ENCODE measurements around the gene ATP10A.

Gene ATP10A

DNA sequence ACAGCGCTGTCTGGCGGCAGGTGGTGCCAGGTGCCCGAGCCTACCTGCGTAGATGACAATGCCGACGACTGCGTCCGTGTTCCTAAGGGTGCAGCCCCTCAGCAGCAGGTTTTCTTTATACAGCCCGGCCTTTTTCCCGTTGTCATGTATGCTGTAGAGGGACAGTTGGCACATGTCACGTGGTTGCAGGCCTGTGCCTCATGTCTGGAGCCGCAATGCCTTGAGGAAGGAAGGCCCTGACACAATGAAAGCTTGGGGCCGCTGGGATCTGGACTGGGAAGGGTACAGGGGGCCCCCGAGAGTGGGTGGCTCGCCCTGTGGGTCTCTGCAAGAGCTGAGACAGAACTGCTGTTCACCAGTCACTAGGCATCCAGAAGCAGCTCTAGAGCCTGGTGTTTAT lies 136.0 kb downstream of the ATP10A start:
- FAIRE-seq (no peak), DNase-seq (ENCODE audit: low spot score) (no peak)

- DNase-seq (ENCODE audit: low spot score) (no peak), FAIRE-seq (no peak)
These were observed 137.4 kb downstream of the ATP10A start for GRCh38 chr15:25725758-25726157.

DNA sequence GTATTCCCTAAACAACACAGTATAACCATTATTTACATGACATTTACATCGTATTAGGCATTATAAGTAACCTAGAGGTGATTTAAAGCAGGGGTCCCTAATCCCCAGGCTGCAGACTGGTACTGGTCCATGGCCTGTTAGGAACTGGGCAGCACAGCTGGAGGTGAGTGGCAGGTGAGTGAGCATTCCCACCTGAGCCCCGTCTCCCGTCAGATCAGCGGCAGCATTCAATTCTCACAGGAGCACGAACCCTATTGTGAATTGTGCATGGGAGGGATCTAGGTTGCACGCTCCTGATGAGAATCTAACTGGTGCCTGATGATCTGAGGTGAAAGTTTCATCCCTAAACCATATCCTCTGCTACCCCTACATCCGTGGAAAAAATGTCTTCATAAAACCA lies 138.2 kb downstream of the ATP10A start:
- DNase-seq (ENCODE audit: low spot score), result no peak
- FAIRE-seq, result no peak

GRCh38 chr15:25721605-25721955 lies 141.5 kb downstream of the ATP10A start:
- no peak for DNase-seq (ENCODE audit: low spot score)
- no peak for FAIRE-seq

GRCh38 chr15:25719101-25719985 lies 143.8 kb downstream of the ATP10A start:
- FAIRE-seq, result no peak

DNA sequence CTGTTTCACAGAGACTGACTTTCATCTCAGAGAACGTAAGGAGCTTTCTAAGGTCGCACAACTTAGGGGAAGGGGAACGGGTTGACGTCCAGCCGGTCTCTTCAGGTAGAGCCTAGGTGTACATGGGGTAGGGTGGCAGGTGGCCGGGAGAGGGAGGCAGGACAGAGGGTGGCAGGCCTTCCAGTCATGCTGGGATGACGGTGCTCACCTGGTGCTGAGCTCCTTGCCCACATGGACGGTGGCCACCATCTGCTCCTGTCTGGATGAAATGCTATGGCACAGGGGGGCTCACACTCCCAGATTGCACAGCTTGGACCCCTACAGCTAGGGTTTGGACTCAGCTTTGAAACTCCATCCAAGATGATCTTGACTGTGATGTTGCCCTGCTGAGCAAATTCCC lies 144.5 kb downstream of the ATP10A start:
- FAIRE-seq (no peak), DNase-seq (ENCODE audit: low spot score) (no peak)

More at GRCh38 chr15:25719101-25719985, 143.8 kb downstream of the ATP10A start:
- DNase-seq (ENCODE audit: low spot score), result no peak

DNA sequence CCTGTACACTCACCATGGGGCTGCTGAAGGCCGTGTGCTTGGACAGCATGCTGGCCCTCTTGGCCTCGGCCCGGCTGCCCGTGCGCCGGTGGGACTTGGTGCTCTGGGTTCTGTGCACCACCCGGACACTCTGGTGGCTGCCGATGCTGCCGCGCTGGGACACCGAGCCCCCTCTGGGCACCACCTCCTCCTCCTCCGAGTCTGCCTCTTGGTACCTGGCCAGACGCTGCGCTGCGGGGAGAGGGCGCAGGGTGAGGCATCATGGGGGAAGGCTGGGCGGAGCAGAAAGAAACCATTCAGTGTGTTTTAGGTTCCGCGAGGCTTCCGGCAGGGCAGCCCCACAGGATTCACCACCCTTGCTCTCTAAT lies 145.0 kb downstream of the ATP10A start:
- FAIRE-seq (no peak), DNase-seq (ENCODE audit: low spot score) (no peak)

- DNase-seq (ENCODE audit: low spot score) (no peak), FAIRE-seq (no peak)
These were observed 145.5 kb downstream of the ATP10A start for GRCh38 chr15:25717457-25718168.

DNA sequence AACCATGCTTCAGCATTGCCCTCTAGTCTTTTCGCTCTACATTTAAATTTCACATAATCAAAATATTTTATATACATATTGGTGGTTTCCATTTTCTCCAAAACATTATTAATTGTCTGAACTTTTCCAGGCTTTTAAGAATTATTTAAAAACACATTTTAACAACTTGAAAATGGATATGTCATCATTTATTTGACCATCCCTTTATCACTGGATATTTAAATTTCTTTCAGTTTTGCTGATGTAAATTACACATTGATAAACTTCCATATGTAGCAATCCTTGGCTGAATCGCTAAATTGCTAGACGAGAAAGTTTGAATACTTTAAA lies 146.0 kb downstream of the ATP10A start:
- DNase-seq (ENCODE audit: low spot score) (no peak), FAIRE-seq (no peak)

GRCh38 chr15:25716414-25717126 lies 146.6 kb downstream of the ATP10A start:
- DNase-seq (ENCODE audit: low spot score) (no peak), FAIRE-seq (no peak)

DNA sequence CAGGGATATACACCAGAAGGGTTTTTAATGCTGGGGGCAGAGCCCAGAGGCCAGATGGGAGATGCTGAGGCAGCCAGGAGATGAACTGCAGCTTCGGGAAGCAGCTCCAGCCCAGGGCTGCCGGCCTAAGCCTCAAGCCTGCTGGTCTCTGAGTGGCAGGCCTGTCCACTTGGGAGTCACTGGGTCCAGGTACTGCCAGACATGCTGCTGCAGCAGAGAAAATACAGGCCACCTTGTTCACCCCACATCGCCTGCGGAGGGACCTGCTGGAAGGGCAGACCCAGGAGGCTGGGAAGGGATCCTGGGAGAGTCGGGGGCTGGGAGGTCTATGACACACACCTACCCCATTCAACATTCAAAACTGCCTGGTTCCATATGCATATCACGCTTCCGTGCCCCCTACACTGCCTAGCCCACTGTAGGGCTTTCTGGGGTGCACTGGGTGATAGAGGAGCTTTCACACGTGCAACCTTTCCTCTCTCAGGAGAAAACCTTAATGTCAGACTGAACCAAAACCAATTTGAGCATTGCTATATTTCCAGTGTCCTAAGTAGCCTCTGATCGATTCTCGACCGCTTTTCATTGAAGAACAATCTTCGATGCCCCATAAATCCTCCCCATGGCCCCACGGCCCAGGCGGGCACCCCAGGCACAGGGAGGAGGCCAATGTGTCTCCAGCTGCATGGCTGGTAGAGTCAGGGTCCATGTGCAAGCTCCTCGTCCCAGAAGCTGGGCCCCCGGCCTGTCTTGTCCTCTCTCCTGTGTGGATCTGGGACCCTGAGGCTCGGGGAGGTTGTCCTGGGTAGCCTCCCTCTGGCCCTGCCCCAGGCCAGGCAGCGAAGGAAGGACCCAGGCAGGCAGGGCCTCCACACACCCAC lies 147.4 kb downstream of the ATP10A start:
- FAIRE-seq, result no peak
- no peak for DNase-seq (ENCODE audit: low spot score)

DNA sequence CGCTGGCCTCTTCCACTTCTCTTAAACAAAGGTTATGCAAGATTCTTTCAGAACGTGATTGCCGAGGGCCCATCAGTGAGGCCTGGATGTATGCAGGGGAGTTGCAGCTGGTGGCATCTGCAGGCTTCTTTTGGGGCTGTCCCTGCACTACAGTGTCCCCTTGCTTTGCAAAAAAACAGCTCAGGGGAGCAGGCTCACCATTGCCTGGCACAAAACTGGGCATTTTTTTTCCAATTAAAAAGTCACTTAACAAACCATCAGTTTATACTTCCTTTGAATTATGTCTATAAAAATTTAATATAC lies 148.6 kb downstream of the ATP10A start:
- DNase-seq (ENCODE audit: low spot score) (no peak), FAIRE-seq (no peak)

- FAIRE-seq, result no peak
- DNase-seq (ENCODE audit: low spot score), result no peak
These were observed 149.2 kb downstream of the ATP10A start for GRCh38 chr15:25713736-25714537.

- DNase-seq (ENCODE audit: low spot score) (no peak), FAIRE-seq (no peak)
These were observed 150.2 kb downstream of the ATP10A start for GRCh38 chr15:25712961-25713355.

DNA sequence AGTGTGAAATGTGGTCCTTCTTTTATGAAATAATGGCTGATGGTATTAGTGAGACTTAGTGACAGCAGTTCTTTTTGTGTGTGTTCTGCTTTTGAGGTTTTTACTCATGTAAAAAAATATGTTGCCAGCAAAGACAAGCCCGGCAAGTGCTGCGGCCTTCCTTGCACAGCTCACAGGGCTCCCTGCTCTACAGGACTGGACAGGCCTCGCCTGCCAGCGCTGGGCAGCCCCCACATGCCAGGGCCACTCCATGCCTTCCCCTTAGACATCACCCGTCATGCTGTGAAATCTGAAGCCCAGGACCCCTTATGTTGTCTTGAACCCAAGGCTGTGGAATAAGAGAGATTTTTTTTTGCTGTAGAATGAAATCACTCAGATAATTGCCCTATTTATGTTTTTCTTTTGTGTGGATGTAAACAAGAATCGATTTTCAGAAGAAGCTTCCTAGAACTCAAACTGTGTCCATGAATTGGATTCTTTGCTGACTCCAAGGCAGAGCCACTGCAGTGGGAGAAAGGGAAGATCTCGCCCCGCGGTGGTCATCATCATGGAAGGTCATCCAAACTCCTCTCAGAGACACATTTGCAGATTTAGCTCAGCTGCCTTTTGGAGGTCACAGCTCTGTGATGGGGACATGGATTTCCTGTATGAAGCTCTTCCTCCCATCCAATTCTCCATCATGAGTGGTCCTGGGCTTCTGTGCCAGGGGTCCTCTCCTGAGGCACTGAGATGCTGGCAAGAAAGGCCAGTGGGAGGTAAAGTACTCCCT lies 150.8 kb downstream of the ATP10A start:
- no peak for DNase-seq (ENCODE audit: low spot score)
- FAIRE-seq, result no peak

GRCh38 chr15:25711691-25712090 lies 151.4 kb downstream of the ATP10A start:
- no peak for DNase-seq (ENCODE audit: low spot score)
- no peak for FAIRE-seq

- no peak for FAIRE-seq
These were observed 152.0 kb downstream of the ATP10A start for GRCh38 chr15:25711164-25711563.

DNA sequence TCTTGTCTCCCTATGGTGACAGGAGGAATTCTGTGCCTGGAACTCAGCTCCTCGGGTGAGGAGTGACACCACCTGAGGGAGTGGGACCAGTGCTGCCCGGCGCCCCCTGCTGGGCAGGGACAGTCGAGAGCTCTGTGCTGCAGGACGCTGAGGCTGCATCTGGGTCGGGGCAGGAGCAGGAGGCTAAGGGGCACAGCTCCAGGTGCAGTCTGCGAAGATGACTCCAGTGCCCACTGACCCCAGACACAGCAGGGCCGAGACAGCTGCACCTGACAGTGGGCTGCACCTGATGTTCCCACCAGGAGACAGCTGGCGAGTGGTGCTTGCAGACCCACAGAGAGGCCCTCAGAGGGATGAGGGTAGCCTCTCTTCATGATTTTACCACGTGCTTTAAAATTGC lies 152.9 kb downstream of the ATP10A start:
- no peak for FAIRE-seq

More at GRCh38 chr15:25711164-25711563, 152.0 kb downstream of the ATP10A start:
- DNase-seq (ENCODE audit: low spot score), result no peak

DNA sequence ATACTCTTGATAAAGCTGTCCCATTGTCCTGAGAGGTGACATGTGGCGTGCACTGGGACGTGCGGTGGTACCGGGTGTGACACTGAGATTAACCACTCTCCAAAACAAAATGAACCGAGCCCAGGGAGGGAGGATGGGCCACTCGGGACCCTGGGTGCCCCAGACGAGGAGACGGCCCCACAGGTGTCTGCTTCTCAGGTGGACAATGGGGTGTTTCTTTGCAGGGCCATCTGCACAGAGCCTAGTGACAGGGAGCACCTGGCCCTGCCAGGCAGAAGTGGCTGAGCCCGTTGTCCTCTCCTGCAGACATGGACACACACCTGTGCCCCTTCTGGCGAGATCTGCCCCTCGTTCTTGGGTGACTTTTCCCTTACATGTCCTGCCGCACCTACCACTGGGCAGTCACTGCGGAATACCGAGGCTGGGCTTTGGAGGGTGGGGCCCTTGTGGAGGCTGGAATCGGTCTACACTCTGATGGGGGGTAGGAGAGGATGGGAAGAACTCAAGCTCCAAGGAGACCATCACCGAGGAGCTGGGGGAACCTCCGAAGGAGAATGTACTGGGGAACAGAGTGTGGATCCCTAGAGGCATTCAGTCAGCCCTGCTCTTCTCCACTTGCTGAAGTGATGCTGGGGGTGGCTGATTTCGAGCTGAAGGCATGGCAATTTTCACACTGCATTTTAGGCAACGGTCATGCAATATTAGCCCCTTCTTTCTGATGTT lies 153.5 kb downstream of the ATP10A start:
- DNase-seq (ENCODE audit: low spot score) (no peak), FAIRE-seq (no peak)

More for the DNA sequence above, 152.9 kb downstream of the ATP10A start:
- peak; percentile 66 for DNase-seq (ENCODE audit: low spot score)

Measured in urothelium cell line (cell line).